AG09309 (cell line): Measurements from ENCODE around the gene UBN1.

Experiments
- DNase-seq: peaks from one replicate; pipeline ENCODE4 v3.0.0-alpha.2; 2010; ENCODE audit warnings: low read depth
- H3K4me3 ChIP-seq: 2 replicates; pipeline ENCODE4 v1.5.1; 2011; ENCODE audit warnings: mild to moderate bottlenecking, low read depth, low read length, moderate library complexity; ENCODE audit not compliant: control insufficient read depth
- CTCF ChIP-seq: IDR thresholded peaks from 2 replicates; pipeline ENCODE4 v1.5.1; 2011; ENCODE audit warnings: mild to moderate bottlenecking, low read depth, low read length, inconsistent platforms; ENCODE audit not compliant: insufficient read depth, control insufficient read depth; ENCODE audit errors: missing control alignments

UBN1 gene

DNA sequence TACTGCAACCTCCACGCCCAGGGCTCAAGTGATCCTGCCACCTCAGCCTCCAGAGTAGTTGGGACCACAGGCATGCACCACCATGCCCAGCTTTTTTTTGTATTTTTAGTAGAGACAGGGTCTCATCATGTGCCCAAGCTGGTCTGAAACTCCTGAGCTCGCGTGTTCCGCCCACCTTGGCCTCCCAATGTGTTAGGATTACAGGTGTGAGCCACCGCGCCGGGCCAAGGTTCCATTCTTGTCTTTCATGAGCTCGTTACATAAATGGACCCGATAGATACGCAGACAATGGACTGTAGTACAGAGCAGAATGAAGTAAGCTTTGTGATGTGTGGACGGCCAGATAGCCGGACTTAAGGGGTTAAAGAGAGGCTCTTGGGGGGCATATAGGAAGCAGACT, 19.3 kb downstream of the UBN1 start:
- no peak overlapping the region for H3K4me3 ChIP-seq
- no peak for DNase-seq
- no peak for TF ChIP-seq CTCF

GRCh38 chr16:4868026-4868425, 20.7 kb downstream of the UBN1 start:
- TF ChIP-seq CTCF = no peak

GRCh38 chr16:4868535-4868934, 21.3 kb downstream of the UBN1 start:
- no peak overlapping the region for H3K4me3 ChIP-seq

More at GRCh38 chr16:4868026-4868425, 20.7 kb downstream of the UBN1 start:
- no peak for DNase-seq
- H3K4me3 ChIP-seq = no peak overlapping the region

DNA sequence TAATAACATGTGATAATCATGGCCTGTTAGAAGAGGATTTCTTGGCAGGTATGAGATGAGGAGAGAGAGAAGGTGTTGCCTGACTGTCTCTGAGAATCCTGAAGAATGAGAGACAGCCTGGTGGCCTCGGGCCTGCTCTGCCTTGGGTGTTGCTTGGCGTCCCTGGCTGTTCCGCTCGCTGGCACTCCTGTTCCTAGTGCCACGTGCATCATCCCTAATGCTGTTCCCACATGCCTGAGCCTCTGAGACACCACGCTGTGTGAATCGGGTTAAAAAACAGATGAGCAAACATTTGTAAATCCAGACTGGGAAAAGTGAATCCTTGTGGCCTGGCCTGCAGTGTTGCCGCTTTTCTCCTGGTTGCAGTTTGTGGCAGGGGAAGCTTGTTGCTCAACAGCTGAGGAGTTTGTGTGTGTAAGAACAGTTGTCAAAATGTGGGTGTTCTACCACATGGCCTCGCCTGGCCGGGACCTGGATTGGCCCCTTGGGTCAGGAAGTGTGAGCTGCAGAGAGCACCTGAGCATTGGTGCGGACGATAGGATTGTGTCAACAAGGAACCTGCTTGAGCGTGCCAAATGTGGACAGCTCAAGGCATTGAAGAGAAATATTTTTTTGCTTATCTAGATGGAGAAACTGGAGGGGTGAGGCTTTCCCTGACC, 22.0 kb downstream of the UBN1 start:
- no peak for TF ChIP-seq CTCF
- DNase-seq = no peak
- no peak overlapping the region for H3K4me3 ChIP-seq

More at GRCh38 chr16:4868535-4868934, 21.3 kb downstream of the UBN1 start:
- DNase-seq = no peak
- no peak for TF ChIP-seq CTCF

DNA sequence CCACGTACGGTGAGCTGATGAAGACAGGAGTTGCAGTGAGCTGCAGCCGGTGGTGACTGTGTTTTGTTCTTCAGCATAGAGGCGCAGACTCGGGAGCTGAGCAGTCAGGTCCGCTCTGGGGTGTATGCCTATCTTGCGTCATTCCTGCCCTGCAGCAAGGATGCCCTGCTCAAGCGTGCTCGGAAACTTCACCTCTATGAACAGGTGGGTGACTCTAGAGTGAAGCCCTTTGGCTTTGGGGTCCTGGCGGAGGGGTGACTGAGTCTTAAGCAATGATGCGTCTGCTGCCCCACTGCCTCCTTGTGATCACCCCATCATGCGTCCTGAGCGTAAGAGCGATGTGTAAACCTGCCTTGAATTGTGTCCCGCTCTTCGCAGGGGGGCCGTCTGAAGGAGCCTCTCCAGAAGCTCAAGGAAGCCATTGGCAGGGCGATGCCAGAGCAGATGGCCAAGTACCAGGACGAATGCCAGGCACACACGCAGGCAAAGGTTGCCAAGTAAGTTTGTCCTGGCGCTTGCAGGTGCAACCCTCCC, 22.9 kb downstream of the UBN1 start:
- H3K4me3 ChIP-seq = no peak overlapping the region
- no peak for DNase-seq
- TF ChIP-seq CTCF = no peak

DNA sequence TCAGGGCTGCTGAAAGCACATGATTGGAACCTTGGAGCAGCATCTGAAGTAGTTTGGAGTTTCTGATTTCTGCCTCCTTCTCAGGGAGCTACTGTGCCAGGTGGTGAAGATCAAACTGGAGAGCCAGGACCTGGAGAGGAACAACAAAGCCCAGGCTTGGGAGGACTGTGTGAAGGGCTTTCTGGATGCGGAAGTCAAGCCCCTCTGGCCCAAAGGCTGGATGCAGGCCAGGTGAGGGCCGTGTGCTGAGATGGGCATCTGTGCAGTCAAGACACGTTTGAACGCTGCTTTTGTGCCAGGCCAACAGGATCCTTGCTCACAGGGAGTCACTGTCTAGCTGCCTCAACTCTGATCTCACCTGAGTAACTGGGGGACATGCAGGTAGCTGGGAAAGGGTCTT, 23.8 kb downstream of the UBN1 start:
- DNase-seq = no peak
- no peak overlapping the region for H3K4me3 ChIP-seq
- TF ChIP-seq CTCF = no peak
